GM21529 (cell line): ENCODE results near the gene RHOBTB1.
"Not testable (repeated sequence)": the region's sequence is repeated elsewhere in the genome, so short reads cannot be mapped to it uniquely, and the experiment has no call there.

Source experiments
- ATAC-seq: cut with Tn5 transposase; IDR thresholded peaks from one replicate; pipeline ENCODE4 v1.9.1; 2021; ENCODE audit not compliant: unreplicated experiment

The RHOBTB1 gene

GRCh38 chr10:60871215-60871614, 72.8 kb downstream of the RHOBTB1 start:
- no peak for ATAC-seq

DNA sequence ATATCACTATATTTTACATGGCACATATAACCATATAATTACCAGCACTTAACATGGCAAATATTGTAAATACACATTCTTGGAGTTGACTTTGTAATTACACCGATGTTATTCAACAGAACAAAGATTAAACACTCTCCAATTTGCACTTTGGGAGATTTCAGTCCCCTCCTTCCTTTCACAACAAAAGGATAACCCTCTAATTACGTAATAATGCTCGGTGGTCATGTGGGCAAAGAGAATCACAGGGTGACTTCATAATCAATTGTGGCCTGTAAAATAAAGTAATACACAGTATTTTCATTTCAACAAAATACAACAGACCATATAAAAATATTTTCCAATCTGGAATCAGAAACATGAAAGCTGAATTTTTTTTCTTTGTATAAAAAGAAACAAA, 73.2 kb downstream of the RHOBTB1 start:
- no peak for ATAC-seq

DNA sequence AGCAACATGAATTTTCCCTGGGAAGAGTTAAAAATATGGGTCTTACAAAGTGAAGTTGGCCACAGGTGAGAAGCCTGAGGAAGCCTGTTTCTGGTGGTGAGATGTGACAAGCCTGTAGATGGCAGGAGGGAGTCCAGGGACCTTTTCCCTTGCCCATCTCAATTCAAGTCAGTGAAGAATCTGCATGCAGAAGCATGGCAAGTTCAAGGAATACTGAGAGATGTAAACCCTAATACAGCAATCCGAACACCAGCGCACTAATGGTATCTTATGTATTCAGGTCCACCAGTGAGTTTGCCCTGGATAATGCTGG, 73.6 kb downstream of the RHOBTB1 start:
- no peak for ATAC-seq

GRCh38 chr10:60869652-60870415, 74.2 kb downstream of the RHOBTB1 start:
- ATAC-seq, result no peak

DNA sequence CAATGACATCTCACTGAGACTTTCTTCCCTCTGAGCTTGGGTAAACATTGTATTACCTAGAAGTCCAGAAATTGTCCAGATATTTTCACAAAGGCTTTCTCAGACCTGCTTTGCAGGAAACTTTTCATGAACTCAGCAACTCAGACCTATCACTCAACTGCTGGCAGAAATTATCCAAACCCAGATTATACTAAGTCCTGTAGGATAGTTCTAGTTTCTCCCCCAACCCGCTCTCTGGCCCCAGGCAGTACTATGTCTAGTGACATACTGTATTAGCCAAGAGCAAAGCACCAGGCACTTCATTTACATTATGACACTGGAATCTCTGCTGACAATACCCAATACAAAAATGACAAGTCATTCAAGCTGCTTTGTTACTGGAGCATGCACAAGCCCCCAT, 75.0 kb downstream of the RHOBTB1 start:
- ATAC-seq, result no peak

DNA sequence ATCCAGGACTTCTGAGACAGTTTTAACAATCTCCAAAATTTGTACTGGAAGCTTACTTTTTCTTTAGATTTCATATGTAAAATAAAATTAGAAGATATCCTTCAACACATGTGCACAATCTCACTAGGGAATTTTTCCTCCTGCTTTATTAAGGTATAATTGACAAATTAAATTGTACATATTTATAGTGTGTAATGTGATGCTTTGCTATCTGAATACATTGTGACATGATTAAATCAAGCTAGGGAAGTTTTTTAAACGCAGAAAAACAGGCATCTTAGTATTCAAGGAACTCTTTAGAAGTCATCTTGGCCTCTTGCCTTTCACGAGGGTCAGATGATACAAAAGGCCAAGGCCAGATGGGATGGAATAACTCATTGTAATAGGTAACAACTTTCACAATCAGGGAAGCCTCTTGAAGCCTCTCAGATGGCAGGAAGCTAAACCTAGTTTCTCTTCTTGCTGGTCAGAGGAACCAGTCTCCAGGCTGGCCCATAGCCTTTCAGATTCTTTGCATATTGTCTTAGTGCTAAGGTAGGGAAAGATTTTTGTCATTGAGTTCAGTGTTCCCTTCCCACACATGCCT, 78.7 kb downstream of the RHOBTB1 start:
- no peak for ATAC-seq

DNA sequence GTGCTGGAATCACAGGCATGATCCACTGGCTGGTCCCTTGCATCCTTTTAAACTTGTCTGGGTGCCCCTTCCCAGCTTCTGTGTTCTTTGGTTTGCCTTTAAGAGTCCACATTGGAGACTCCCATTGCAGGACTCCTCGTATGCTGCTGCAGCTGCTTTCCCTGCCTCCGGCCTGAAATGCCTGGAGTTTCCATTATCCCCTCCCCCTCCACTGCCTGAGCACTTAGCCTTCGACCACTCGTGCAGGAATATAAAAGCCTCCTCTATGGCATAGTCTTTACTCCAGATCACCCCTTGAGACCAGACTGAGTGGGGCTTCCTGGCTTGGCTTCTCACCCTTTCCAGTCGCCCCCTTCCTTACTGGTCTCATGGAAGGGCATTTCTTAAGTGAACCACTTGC, 80.2 kb downstream of the RHOBTB1 start:
- ATAC-seq, result no peak

DNA sequence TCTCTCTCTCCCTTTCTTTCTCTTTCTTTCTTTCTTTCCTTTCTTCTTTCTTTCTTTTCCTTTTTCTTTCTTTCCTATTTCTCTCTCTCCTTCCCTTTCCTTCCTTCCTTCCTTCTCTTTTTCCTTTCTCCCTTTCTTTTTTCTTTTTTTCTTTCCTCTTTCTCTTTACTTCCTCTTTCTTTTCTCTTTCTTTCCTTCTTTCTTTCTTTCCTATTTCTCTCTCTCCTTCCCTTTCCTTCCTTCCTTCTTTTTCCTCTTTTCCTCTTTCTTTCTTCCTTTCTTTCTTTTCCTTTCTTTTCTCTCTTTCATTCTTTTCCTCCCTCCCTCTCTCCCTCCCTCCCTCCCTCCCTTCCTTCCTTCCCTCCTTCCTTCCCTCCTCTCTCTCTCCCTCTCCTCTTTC, 81.5 kb downstream of the RHOBTB1 start:
- no peak for ATAC-seq

DNA sequence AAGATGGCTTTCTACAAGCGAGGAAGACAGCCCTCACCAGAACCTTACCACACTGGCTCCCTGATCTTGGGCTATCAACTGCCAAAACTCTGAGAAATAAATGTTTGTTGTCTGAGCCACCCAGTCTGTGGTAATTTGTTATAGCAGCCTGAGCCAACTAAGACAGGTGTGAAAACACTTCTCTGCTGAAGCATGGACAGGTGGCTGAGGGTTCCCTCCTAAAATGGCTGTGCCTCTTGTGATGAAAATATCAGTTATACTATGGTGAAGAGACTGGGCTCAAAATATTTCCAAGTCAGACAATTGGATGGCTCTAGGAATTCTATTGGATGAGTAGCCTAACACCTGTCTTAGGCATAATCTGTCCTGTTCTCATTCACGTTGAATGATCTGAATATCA, 87.6 kb downstream of the RHOBTB1 start:
- no peak for ATAC-seq

- no peak for ATAC-seq
These were observed 90.3 kb downstream of the RHOBTB1 start for GRCh38 chr10:60853637-60854036.

- no peak for ATAC-seq
These were observed 90.9 kb downstream of the RHOBTB1 start for GRCh38 chr10:60853107-60853506.

- no peak for ATAC-seq
These were observed 94.2 kb downstream of the RHOBTB1 start for GRCh38 chr10:60849740-60850139.

GRCh38 chr10:60849217-60849616, 94.8 kb downstream of the RHOBTB1 start:
- no peak for ATAC-seq

DNA sequence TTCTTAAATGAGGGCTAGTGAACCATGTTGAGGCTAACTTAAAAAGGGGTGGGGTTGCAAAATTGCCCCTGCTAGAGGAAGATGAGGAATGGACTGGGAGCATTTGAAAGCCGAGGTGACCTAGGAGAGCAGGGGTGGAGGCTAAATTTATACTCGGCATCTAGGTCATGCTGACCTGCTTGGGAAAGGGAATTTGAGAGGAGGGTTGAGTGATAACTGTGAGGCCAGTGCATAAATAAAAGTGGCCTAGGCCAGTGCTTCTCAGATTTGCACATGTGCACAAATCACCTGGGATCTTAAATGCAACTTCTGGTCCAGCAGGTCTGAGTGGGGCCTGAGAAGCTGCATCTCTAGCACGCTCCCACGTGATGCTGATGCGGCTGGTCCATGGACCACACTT, 95.3 kb downstream of the RHOBTB1 start:
- ATAC-seq, result no peak

- no peak for ATAC-seq
These were observed 95.9 kb downstream of the RHOBTB1 start for GRCh38 chr10:60848126-60848525.

- ATAC-seq, result no peak
These were observed 97.8 kb downstream of the RHOBTB1 start for GRCh38 chr10:60846173-60846572.

GRCh38 chr10:60845038-60845437, 98.9 kb downstream of the RHOBTB1 start:
- ATAC-seq, result no peak

- no peak for ATAC-seq
These were observed 101.3 kb downstream of the RHOBTB1 start for GRCh38 chr10:60842694-60843093.

DNA sequence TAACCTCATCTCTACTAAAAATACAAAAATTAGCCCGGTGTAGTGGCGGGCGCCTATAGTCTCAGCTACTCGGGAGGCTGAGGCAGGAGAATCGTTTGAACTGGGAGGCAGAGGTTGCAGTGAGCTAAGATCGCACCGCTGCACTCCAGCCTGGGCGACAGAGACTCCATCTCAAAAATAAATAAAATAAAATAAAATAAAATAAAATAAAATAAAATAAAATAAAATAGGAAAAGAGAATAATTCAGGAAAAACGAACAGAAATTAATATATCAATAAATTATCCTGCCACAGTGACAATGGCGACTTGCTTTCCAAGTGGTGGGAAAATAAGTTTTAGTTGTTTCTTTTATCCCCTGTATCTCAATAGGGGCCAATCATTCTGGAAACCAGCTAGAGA, 102.8 kb downstream of the RHOBTB1 start:
- not testable (repeated sequence) for ATAC-seq

GRCh38 chr10:60835049-60835448, 108.9 kb downstream of the RHOBTB1 start:
- ATAC-seq, result no peak

DNA sequence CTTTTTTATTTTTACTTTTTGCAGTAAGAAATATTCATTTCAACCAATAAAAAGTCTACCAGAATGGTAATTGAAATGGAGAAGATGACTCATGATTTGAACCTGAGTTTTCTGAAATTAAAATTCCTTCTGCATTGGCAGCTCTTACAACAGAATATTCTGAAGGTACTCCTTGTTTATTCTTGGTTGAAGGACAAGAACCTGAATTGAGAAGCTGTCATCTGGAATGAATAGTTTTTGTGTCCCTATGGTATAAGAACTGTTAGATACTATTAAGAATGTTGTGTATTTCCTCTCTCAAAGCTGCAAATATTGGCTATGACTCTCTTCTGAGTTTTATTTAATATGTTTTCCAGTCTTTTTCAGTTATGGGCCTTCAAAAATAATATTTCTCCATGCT, 109.6 kb downstream of the RHOBTB1 start:
- no peak for ATAC-seq

DNA sequence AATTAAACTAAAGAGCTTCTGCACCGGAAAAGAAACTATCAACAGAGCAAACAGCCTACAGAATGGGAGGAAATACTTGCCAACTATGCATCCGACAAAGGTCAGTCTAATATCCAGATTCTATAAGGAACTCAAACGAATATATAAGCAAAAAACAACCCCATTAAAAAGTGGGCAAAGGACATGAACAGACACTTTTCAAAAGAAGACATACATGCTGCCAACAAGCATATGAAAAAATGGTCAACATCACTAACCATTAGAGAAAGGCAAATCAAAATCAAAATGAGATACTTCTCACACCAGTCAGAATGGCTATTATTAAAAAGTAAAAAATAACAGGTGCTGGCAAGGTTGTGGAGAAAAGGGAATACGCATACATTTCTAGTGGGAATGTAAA, 111.8 kb downstream of the RHOBTB1 start:
- not testable (repeated sequence) for ATAC-seq

GRCh38 chr10:60828489-60828852, 115.5 kb downstream of the RHOBTB1 start:
- ATAC-seq, result no peak
